ENCODE results near the gene GUCY1A1. TPM values are rescaled to one million over a fixed set of nuclear protein-coding genes. Genes with fewer than 3 reads are reported as not detected.
A peak's percentile ranks its signal among the peaks of the same experiment; 100 is the strongest.

The GUCY1A1 gene
- total RNA-seq, 6 experiments from 2014 or later: not detected

DNA sequence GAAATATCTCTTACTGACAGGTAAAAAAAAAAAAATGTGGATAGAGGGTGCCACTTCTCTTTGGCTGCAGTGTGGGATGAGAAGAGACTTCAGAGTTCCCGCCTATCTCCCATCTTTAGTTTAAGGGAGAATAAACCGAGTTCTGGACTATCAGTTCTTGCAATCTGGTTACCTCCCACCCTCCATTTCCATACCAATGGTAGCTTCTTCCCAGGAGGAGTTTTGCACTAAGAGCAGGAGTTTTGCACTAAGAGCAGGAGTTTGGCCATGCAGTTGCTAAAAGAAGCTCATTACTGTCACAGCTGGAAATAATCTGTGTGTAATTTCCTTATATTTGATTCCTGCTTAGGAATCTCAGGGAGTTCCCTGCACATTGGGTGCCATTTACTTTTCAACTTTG lies 81.4 kb downstream of the GUCY1A1 start:
- Mint-ChIP-seq H3K4me3 (no peak overlapping the region), H3K27me3 (ENCODE audit: insufficient read depth) (peaks cover 2% of the 10 kb centered on the region; the same call in 1 of the 2 replicates), H3K36me3 (ENCODE audit: low read depth) (no peaks in the 10 kb centered on the region), H3K9me3 (no peaks in the 10 kb centered on the region; the same call in 1 of the 2 replicates), H3K4me1 (ENCODE audit: low read depth) (no peaks in the 10 kb centered on the region), H3K27ac (no peak overlapping the region)
- DNase-seq: no peak
- TF ChIP-seq, protein P1, sequence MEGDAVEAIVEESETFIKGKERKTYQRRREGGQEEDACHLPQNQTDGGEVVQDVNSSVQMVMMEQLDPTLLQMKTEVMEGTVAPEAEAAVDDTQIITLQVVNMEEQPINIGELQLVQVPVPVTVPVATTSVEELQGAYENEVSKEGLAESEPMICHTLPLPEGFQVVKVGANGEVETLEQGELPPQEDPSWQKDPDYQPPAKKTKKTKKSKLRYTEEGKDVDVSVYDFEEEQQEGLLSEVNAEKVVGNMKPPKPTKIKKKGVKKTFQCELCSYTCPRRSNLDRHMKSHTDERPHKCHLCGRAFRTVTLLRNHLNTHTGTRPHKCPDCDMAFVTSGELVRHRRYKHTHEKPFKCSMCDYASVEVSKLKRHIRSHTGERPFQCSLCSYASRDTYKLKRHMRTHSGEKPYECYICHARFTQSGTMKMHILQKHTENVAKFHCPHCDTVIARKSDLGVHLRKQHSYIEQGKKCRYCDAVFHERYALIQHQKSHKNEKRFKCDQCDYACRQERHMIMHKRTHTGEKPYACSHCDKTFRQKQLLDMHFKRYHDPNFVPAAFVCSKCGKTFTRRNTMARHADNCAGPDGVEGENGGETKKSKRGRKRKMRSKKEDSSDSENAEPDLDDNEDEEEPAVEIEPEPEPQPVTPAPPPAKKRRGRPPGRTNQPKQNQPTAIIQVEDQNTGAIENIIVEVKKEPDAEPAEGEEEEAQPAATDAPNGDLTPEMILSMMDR (IDR thresholded peaks at IDR 0.05): no peak

DNA sequence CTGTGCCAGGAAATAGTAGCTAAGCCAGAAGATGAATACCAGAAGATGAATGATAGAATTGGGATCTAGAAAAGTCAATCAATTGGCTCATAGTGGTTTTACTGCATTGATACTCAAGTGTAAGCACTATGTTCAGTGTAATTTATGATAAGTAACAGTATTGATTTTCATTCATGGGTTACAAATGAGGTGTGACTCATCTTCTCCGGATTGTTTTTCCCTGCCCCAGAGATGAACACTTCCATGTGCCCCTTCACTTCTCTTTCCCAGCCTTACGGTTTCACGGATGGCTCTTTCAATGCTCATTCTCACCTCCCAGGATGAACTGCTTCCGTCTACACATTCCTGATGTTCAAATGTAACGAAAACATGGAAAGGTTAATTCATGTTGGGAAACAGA lies 82.4 kb downstream of the GUCY1A1 start:
- H3K36me3 Mint-ChIP-seq (ENCODE audit: low read depth): no peaks in the 10 kb centered on the region
- peaks cover 2% of the 10 kb centered on the region; the same call in 1 of the 2 replicates for H3K27me3 Mint-ChIP-seq (ENCODE audit: insufficient read depth)
- no peaks in the 10 kb centered on the region for H3K4me1 Mint-ChIP-seq (ENCODE audit: low read depth)
- H3K27ac Mint-ChIP-seq: no peak overlapping the region
- no peak overlapping the region for H3K4me3 Mint-ChIP-seq
- TF ChIP-seq, protein P1 (IDR thresholded peaks at IDR 0.05): no peak
- no peaks in the 10 kb centered on the region; the same call in 1 of the 2 replicates for H3K9me3 Mint-ChIP-seq
- DNase-seq: no peak

DNA sequence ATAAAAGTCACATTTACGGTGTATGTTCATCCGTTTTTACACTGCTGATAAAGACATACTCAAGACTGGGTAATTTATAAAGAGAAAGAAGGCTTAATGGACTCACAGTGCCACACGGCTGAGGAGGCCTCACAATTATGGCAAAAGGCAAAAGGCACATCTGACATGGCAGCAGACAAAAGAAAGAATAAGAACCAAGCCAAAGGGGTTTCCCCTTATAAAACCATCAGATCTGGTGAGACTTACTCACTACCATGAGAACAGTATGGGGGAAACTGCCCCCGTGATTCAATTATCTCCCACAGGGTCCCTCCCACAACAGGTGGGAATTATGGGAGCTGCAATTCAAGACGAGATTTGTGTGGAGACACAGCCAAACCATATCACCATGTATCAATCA lies 84.9 kb downstream of the GUCY1A1 start:
- Mint-ChIP-seq H3K36me3 (ENCODE audit: low read depth) (no peaks in the 10 kb centered on the region), H3K4me3 (no peak overlapping the region), H3K27me3 (ENCODE audit: insufficient read depth) (no peaks in the 10 kb centered on the region), H3K9me3 (no peaks in the 10 kb centered on the region; the same call in 1 of the 2 replicates), H3K4me1 (ENCODE audit: low read depth) (no peaks in the 10 kb centered on the region), H3K27ac (no peak overlapping the region)
- TF ChIP-seq, protein P1 (IDR thresholded peaks at IDR 0.05): no peak
- no peak for DNase-seq

DNA sequence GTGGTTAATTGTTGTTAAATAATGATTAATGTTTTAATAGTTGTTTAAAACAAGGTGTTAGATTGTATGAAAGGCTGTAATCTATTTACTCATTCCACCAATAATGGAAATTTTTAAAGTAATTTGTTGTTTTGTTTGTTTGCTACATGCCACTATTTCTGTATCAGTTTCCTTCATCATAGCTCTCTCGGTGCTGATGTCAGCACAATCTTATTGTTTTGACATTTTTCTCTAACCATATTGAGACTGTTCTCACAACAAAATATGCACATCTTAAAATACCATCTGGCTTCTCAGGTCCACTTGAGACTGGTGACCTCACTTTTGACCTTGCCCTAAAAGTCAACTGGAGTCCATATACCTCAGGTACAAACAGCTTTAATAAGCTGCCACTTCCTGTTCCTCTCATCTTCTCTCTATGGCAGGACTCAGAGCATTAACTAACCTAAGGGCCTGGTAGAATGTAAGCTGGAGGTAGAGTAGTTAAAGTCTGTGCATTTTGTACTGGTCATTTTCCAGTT lies 91.2 kb downstream of the GUCY1A1 start:
- no peaks in the 10 kb centered on the region for H3K4me1 Mint-ChIP-seq (ENCODE audit: low read depth)
- H3K36me3 Mint-ChIP-seq (ENCODE audit: low read depth): no peaks in the 10 kb centered on the region
- no peak overlapping the region for H3K27ac Mint-ChIP-seq
- TF ChIP-seq, protein P1 (IDR thresholded peaks at IDR 0.05): no peak
- no peaks in the 10 kb centered on the region; the same call in 1 of the 2 replicates for H3K27me3 Mint-ChIP-seq (ENCODE audit: insufficient read depth)
- H3K9me3 Mint-ChIP-seq: no peaks in the 10 kb centered on the region
- no peak for DNase-seq
- no peak overlapping the region for H3K4me3 Mint-ChIP-seq

DNA sequence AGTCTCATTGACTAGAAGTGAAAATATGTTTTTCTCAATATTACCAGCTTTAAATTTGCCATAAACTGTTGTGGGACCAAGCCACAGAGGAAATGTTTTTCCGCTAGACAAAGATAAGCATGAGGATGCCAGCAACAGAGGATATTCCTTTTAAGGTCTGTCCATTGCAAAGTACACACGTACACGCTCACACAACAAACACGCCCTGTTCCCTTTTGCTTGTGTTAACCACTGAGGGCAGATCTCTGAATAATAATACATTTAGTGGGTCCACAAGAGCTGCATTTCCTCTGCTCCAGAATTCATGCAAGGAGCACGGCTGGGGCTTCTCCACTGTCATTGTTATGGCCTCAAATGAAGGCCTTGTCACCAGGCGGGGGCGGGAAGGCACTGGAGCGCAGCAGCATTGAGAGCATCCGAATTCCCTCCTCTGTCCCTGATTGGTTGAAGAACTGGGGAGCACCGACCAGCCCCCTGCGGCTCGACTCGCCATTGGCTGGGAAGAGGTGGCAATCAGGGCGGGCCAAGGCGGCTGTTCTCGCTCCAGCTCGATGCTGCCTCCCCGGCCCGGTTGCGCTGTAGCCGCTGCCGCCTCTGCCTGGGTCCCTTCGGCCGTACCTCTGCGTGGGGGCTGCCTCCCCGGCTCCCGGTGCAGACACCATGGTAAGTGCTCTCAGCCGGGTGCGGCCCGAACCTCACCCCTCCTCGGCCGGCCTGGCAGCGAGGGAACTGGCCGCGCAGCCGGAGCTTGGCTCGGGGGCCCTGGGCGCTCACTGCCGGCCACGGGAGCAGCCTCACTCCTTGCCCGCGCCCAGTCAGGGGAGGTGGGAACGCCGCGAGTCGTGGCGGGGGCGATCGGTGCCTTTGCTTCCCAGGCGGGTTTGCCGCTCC lies 92.1 kb downstream of the GUCY1A1 start, which contains the start of gene GUCY1B1:
GUCY1B1 (plus strand) TSS at position 541 of the 891 bp plus-strand sequence; CDS start at position 661, 120 bp downstream.
- no peaks in the 10 kb centered on the region for H3K4me1 Mint-ChIP-seq (ENCODE audit: low read depth)
- H3K27me3 Mint-ChIP-seq (ENCODE audit: insufficient read depth): no peaks in the 10 kb centered on the region; the same call in 1 of the 2 replicates
- peak; percentile 80 for DNase-seq
- TF ChIP-seq, protein P1 (IDR thresholded peaks at IDR 0.05): peak; percentile 19; the same call in 1 of the 2 replicates
- no peaks in the 10 kb centered on the region for H3K9me3 Mint-ChIP-seq
- no peaks in the 10 kb centered on the region for H3K36me3 Mint-ChIP-seq (ENCODE audit: low read depth)
- H3K27ac Mint-ChIP-seq: no peak within 1 kb of the TSS
- peak within 1 kb of the TSS; percentile 9; the same call in 1 of the 2 replicates for H3K4me3 Mint-ChIP-seq

All from HFFc6 (cell line).